ENCODE measurements around the gene DHCR24.

DNA sequence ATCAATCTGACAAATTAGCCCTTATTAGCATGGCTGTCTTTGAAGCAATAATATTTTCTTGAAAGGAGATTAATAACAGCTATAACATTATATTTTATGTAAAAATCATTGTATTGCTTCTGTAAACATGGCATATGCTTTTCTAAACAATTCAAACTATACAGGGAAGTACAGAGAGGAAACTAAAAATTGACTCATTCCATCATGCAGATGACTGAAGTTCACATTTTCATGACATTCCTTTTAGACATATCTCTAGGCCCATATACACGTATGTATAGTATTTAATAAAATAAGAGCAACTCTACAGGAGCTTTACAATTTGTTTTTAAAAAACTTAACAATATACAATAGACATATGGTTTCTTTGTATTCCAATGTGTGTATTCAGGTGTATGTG lies 5.6 kb upstream of the DHCR24 start:
- TF ChIP-seq POLR2A (IDR thresholded peaks at IDR 0.05) (no peak), EP300 (IDR thresholded peaks at IDR 0.05) (no peak), POLR2AphosphoS5 (IDR thresholded peaks at IDR 0.05) (no peak)
- TF ChIP-seq, protein P1, sequence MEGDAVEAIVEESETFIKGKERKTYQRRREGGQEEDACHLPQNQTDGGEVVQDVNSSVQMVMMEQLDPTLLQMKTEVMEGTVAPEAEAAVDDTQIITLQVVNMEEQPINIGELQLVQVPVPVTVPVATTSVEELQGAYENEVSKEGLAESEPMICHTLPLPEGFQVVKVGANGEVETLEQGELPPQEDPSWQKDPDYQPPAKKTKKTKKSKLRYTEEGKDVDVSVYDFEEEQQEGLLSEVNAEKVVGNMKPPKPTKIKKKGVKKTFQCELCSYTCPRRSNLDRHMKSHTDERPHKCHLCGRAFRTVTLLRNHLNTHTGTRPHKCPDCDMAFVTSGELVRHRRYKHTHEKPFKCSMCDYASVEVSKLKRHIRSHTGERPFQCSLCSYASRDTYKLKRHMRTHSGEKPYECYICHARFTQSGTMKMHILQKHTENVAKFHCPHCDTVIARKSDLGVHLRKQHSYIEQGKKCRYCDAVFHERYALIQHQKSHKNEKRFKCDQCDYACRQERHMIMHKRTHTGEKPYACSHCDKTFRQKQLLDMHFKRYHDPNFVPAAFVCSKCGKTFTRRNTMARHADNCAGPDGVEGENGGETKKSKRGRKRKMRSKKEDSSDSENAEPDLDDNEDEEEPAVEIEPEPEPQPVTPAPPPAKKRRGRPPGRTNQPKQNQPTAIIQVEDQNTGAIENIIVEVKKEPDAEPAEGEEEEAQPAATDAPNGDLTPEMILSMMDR (IDR thresholded peaks at IDR 0.05) = no peak
